GM10248 (cell line): ENCODE measurements around the gene SZT2.

Experiments
- CTCF ChIA-PET: fragments of 300-600 bp; sonication (Branson Sonifier 250); formaldehyde crosslinking; extraction: SDS; loops from one replicate; lab custom pipeline; 2021; ENCODE audit warnings: antibody characterized with exemption; lab: Yijun Ruan, JAX
- POLR2A ChIA-PET: fragments of 350-650 bp; sonication (Branson Sonifier 250); formaldehyde crosslinking; extraction: SDS; loops from one replicate; lab custom pipeline; 2020; ENCODE audit warnings: antibody characterized with exemption; lab: Yijun Ruan, JAX
- DNase-seq: peaks from one replicate; pipeline ENCODE4 v3.0.0; 2012; ENCODE audit errors: extremely low spot score
- CTCF ChIP-seq: IDR thresholded peaks from 2 replicates; pipeline ENCODE4 v1.5.1; 2012; ENCODE audit warnings: mild to moderate bottlenecking, low read depth; ENCODE audit errors: extremely low read depth, missing control alignments, control extremely low read depth

The SZT2 gene

GRCh38 chr1:43447891-43448708 is 58.4 kb downstream of the SZT2 start:
- no peak for DNase-seq
- ChIA-PET CTCF (no interaction called here), POLR2A (interaction anchor here (0.7 kb wide), 1 partner anchor 8 kb away, joined by 3 read pairs; no protein-coding TSS in a partner anchor)
- TF ChIP-seq CTCF = no peak

- ChIA-PET CTCF (interaction anchor here (1.0 kb wide), 1 partner anchor 12 kb away, joined by 3 read pairs; no protein-coding TSS in a partner anchor), POLR2A (interaction anchor here (0.7 kb wide), 1 partner anchor 9 kb away, joined by 3 read pairs; no protein-coding TSS in a partner anchor)
- TF ChIP-seq CTCF = no peak
Measured at GRCh38 chr1:43448955-43449707, 59.4 kb downstream of the SZT2 start.

GRCh38 chr1:43449708-43450069 is 60.0 kb downstream of the SZT2 start:
- no peak for DNase-seq
- CTCF ChIA-PET = interaction anchor here (1.0 kb wide), 1 partner anchor 12 kb away, joined by 3 read pairs; no protein-coding TSS in a partner anchor
- TF ChIP-seq CTCF = no peak
- POLR2A ChIA-PET = no interaction called here

More at GRCh38 chr1:43448955-43449707, 59.4 kb downstream of the SZT2 start:
- no peak for DNase-seq

- no peak for TF ChIP-seq CTCF
- CTCF ChIA-PET = no interaction called here
- POLR2A ChIA-PET = no interaction called here
- no peak for DNase-seq
Measured at GRCh38 chr1:43450251-43450941, 60.7 kb downstream of the SZT2 start.

GRCh38 chr1:43451157-43451591 is 61.5 kb downstream of the SZT2 start:
- ChIA-PET CTCF (no interaction called here), POLR2A (no interaction called here)
- DNase-seq = no peak
- TF ChIP-seq CTCF = no peak
